SW 1271 (cell line): ENCODE data around the gene PARD3.
"Not testable (repeated sequence)": the region's sequence is repeated elsewhere in the genome, so short reads cannot be mapped to it uniquely, and the experiment has no call there.

Experiments
- DNase-seq, 2 experiments: peaks; one replicate each; lab custom pipeline; 2025; lab: John Stamatoyannopoulos, UW

Gene PARD3

GRCh38 chr10:34797155-34797554 is 17.9 kb downstream of the PARD3 start:
- DNase-seq = no peak

GRCh38 chr10:34796133-34796532 is 19.0 kb downstream of the PARD3 start:
- no peak for DNase-seq

- no peak for DNase-seq
Measured at GRCh38 chr10:34795334-34795733, 19.8 kb downstream of the PARD3 start.

- DNase-seq = no peak
Measured at GRCh38 chr10:34794835-34795234, 20.3 kb downstream of the PARD3 start.

GRCh38 chr10:34793581-34793980 is 21.5 kb downstream of the PARD3 start:
- not testable (repeated sequence) for DNase-seq

- DNase-seq = no peak
Measured at GRCh38 chr10:34792881-34793280, 22.2 kb downstream of the PARD3 start.

- no peak for DNase-seq
Measured at GRCh38 chr10:34791947-34792346, 23.1 kb downstream of the PARD3 start.

GRCh38 chr10:34791228-34791627 is 23.9 kb downstream of the PARD3 start:
- no peak for DNase-seq

- no peak for DNase-seq
Measured at GRCh38 chr10:34789966-34790506, 25.1 kb downstream of the PARD3 start.

GRCh38 chr10:34786464-34786863 is 28.6 kb downstream of the PARD3 start:
- no peak for DNase-seq

GRCh38 chr10:34781711-34782110 is 33.4 kb downstream of the PARD3 start:
- no peak for DNase-seq

GRCh38 chr10:34780818-34781380 is 34.2 kb downstream of the PARD3 start:
- DNase-seq = no peak

GRCh38 chr10:34778237-34778636 is 36.9 kb downstream of the PARD3 start:
- DNase-seq = no peak

- DNase-seq = no peak
Measured at GRCh38 chr10:34776090-34776690, 38.9 kb downstream of the PARD3 start.

- DNase-seq = no peak
Measured at GRCh38 chr10:34775044-34775637, 40.0 kb downstream of the PARD3 start.

GRCh38 chr10:34773636-34774630 is 41.2 kb downstream of the PARD3 start:
- DNase-seq = no peak

GRCh38 chr10:34771525-34771924 is 43.6 kb downstream of the PARD3 start:
- DNase-seq = no peak

GRCh38 chr10:34771106-34771505 is 44.0 kb downstream of the PARD3 start:
- DNase-seq = no peak

- no peak for DNase-seq
Measured at GRCh38 chr10:34769899-34770298, 45.2 kb downstream of the PARD3 start.

- no peak for DNase-seq
Measured at GRCh38 chr10:34768972-34769330, 46.1 kb downstream of the PARD3 start.

- DNase-seq = no peak
Measured at GRCh38 chr10:34768261-34768971, 46.7 kb downstream of the PARD3 start.
